H4 (cell line): ENCODE measurements around the gene PAGR1. TPM values are rescaled to one million over a fixed set of nuclear protein-coding genes. Genes with fewer than 3 reads are reported as not detected.
"Not testable (repeated sequence)": the region's sequence is repeated elsewhere in the genome, so short reads cannot be mapped to it uniquely, and the experiment has no call there.

ENCODE experiments used
- DNase-seq: peaks from one replicate; pipeline ENCODE4 v3.0.0-alpha.2; 2015; ENCODE audit warnings: low spot score
- total RNA-seq: library from RNA; depleted of rRNA; stranded (reverse); fragments of >200 nt; shearing (Covaris generic); gene quantifications from 2 replicates; pipeline ENCODE4 v1.2.3, GENCODE V29; 2014

Gene PAGR1
- total RNA-seq, 1 experiment from 2014 or later = 46.3 TPM

- DNase-seq = no peak
Measured at GRCh38 chr16:29791845-29792807, 23.8 kb upstream of the PAGR1 start.

- not testable (repeated sequence) for DNase-seq
Measured at GRCh38 chr16:29793153-29793552, 22.8 kb upstream of the PAGR1 start.

- DNase-seq = no peak
Measured at GRCh38 chr16:29794231-29794710, 21.7 kb upstream of the PAGR1 start.

GRCh38 chr16:29802416-29802935 is 13.5 kb upstream of the PAGR1 start:
- no peak for DNase-seq

GRCh38 chr16:29804020-29804419 is 11.9 kb upstream of the PAGR1 start:
- DNase-seq = no peak

GRCh38 chr16:29804455-29805231 is 11.3 kb upstream of the PAGR1 start:
- no peak for DNase-seq

- peak; percentile 96 for DNase-seq
Measured at GRCh38 chr16:29805232-29806098, 10.5 kb upstream of the PAGR1 start.

- peak; percentile 92 for DNase-seq
Measured at GRCh38 chr16:29806099-29806579, 9.8 kb upstream of the PAGR1 start, which contains the start of gene MAZ. TSS of gene MAZ (plus strand) at chr16:29806529. CDS start at chr16:29806702, 173 bp downstream.

- DNase-seq = peak; percentile 71
Measured at GRCh38 chr16:29806641-29807425, 9.1 kb upstream of the PAGR1 start.

GRCh38 chr16:29807426-29808218 is 8.3 kb upstream of the PAGR1 start:
- DNase-seq = peak; percentile 86

- no peak for DNase-seq
Measured at GRCh38 chr16:29808219-29808900, 7.6 kb upstream of the PAGR1 start.

- DNase-seq = no peak
Measured at GRCh38 chr16:29809031-29809747, 6.8 kb upstream of the PAGR1 start.

GRCh38 chr16:29809850-29810698 is 5.9 kb upstream of the PAGR1 start:
- no peak for DNase-seq

GRCh38 chr16:29810699-29811169 is 5.2 kb upstream of the PAGR1 start:
- no peak for DNase-seq

- DNase-seq = peak; percentile 98
Measured at GRCh38 chr16:29811170-29811895, 4.6 kb upstream of the PAGR1 start.
